Measurements from ENCODE around the gene SYNPR. TPM values are rescaled to one million over a fixed set of nuclear protein-coding genes. Genes with fewer than 3 reads are reported as not detected.

SYNPR gene
- total RNA-seq, 1 donor from 2014 or later, result not detected

DNA sequence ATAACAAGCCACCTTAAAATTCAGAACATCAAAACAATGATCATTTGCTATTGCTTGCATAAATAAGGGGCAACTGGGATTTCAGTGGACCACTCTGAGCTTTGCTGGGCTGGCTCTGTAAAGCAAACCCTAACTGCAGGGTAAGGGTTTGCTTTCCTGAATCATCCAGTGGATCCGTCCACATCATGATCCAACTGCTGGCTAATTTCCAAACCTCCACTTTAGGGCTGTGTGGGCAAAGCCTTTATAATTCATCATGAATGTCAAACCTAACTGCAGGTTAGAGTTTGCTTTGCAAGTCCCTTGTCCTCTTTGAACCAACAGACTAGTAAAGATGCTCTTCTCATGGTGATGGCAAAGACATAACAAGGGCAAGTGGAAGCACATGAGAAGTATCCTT lies 76.1 kb downstream of the SYNPR start:
- Mint-ChIP-seq H3K4me3 (ENCODE audit: unreplicated experiment) (no peak overlapping the region), H3K36me3 (ENCODE audit: unreplicated experiment) (no peaks in the 10 kb centered on the region), H3K27me3 (ENCODE audit: unreplicated experiment) (peaks cover 24% of the 10 kb centered on the region), H3K9me3 (ENCODE audit: unreplicated experiment) (no peaks in the 10 kb centered on the region), H3K4me1 (ENCODE audit: unreplicated experiment) (no peaks in the 10 kb centered on the region), H3K27ac (ENCODE audit: unreplicated experiment) (no peak overlapping the region)
- TF ChIP-seq, protein P1, sequence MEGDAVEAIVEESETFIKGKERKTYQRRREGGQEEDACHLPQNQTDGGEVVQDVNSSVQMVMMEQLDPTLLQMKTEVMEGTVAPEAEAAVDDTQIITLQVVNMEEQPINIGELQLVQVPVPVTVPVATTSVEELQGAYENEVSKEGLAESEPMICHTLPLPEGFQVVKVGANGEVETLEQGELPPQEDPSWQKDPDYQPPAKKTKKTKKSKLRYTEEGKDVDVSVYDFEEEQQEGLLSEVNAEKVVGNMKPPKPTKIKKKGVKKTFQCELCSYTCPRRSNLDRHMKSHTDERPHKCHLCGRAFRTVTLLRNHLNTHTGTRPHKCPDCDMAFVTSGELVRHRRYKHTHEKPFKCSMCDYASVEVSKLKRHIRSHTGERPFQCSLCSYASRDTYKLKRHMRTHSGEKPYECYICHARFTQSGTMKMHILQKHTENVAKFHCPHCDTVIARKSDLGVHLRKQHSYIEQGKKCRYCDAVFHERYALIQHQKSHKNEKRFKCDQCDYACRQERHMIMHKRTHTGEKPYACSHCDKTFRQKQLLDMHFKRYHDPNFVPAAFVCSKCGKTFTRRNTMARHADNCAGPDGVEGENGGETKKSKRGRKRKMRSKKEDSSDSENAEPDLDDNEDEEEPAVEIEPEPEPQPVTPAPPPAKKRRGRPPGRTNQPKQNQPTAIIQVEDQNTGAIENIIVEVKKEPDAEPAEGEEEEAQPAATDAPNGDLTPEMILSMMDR (IDR thresholded peaks at IDR 0.05), result no peak
- DNase-seq (ENCODE audit: extremely low spot score, unreplicated experiment), result no peak

DNA sequence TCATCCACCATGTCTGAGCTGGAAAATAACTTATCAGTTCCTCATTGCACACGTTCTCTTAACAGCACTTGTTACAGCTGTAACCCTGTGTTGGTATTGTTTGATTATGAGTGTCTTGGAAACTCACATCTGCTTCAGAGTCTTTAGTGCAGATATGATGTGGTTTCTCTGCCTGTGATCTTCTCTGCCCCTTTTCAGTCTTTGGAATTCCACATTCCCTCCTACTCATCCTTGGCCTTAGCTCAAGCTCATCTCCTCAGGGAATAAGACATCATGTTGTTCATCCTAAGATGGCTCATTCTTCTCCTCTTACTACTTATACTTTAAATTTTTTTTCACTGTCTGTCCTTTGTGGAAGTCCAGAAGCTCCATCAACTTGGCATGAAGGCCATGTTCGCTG lies 77.7 kb downstream of the SYNPR start:
- Mint-ChIP-seq H3K4me3 (ENCODE audit: unreplicated experiment) (no peak overlapping the region), H3K27me3 (ENCODE audit: unreplicated experiment) (peaks cover 22% of the 10 kb centered on the region), H3K4me1 (ENCODE audit: unreplicated experiment) (no peaks in the 10 kb centered on the region), H3K27ac (ENCODE audit: unreplicated experiment) (no peak overlapping the region), H3K9me3 (ENCODE audit: unreplicated experiment) (peaks cover 3% of the 10 kb centered on the region), H3K36me3 (ENCODE audit: unreplicated experiment) (no peaks in the 10 kb centered on the region)
- TF ChIP-seq, protein P1 (IDR thresholded peaks at IDR 0.05), result no peak
- no peak for DNase-seq (ENCODE audit: extremely low spot score, unreplicated experiment)

DNA sequence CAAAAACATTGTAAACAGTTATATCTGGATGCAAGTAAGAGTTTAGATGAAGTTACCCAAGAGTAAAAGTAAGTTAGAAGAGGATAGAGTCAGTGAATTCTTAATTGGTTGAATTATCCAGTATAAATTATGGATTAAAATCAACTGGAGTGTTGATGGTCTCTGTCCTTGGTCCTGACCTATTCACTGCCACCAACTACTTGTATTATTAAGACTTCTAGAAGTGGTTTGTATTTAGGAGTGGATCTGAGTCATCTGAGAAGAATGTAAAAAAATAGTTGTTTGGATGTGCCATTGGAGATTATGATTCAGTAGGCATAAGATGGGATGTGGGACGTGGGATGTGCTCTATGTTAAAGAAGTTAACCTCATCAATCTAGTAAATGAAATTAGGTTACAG lies 86.4 kb downstream of the SYNPR start:
- H3K27ac Mint-ChIP-seq (ENCODE audit: unreplicated experiment), result no peak overlapping the region
- H3K27me3 Mint-ChIP-seq (ENCODE audit: unreplicated experiment), result no peaks in the 10 kb centered on the region
- peaks cover 4% of the 10 kb centered on the region for H3K9me3 Mint-ChIP-seq (ENCODE audit: unreplicated experiment)
- TF ChIP-seq, protein P1 (IDR thresholded peaks at IDR 0.05), result no peak
- H3K4me1 Mint-ChIP-seq (ENCODE audit: unreplicated experiment), result no peaks in the 10 kb centered on the region
- H3K4me3 Mint-ChIP-seq (ENCODE audit: unreplicated experiment), result no peak overlapping the region
- H3K36me3 Mint-ChIP-seq (ENCODE audit: unreplicated experiment), result no peaks in the 10 kb centered on the region
- DNase-seq (ENCODE audit: extremely low spot score, unreplicated experiment), result no peak

DNA sequence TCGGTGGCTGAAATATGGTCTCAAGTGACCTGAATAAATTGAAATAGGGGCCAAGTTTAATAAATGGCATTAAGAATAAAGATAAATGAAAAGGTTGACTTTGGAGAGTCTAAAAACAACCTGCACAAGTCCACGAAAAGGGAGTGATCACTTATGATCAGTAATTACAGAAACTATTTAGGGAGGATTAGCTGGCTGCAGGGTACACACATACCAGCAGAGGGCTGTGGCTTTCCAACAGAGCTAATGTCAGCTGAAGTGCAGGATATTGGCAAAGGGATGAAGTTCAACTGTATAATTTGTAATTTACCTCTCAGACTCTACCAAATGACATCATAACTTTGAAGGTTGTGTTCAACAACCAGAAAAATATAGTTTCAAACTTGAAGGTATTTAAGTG lies 86.8 kb downstream of the SYNPR start:
- Mint-ChIP-seq H3K9me3 (ENCODE audit: unreplicated experiment) (peaks cover 4% of the 10 kb centered on the region), H3K36me3 (ENCODE audit: unreplicated experiment) (no peaks in the 10 kb centered on the region), H3K4me3 (ENCODE audit: unreplicated experiment) (no peak overlapping the region), H3K27me3 (ENCODE audit: unreplicated experiment) (no peaks in the 10 kb centered on the region), H3K4me1 (ENCODE audit: unreplicated experiment) (no peaks in the 10 kb centered on the region), H3K27ac (ENCODE audit: unreplicated experiment) (no peak overlapping the region)
- DNase-seq (ENCODE audit: extremely low spot score, unreplicated experiment), result no peak
- TF ChIP-seq, protein P1 (IDR thresholded peaks at IDR 0.05), result no peak

DNA sequence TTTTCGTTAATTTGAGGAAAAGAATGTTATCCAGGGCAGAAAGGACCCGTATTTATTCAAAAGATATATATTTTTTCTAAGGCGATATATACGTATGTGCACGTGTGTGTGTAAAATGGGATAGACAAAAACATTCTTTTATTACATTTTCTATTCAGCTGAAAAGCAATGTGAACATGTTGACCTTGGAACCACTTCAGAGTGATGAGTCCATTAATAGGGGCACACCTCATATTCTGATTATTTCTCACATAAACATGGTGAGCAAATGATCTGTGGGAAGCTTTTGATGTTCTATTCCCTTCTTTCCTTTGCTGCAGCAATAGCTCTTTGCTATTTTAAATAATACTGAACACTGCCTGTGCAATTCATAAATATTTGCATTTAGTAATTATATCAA lies 87.6 kb downstream of the SYNPR start:
- Mint-ChIP-seq H3K36me3 (ENCODE audit: unreplicated experiment) (no peaks in the 10 kb centered on the region), H3K27me3 (ENCODE audit: unreplicated experiment) (no peaks in the 10 kb centered on the region), H3K4me3 (ENCODE audit: unreplicated experiment) (no peak overlapping the region), H3K4me1 (ENCODE audit: unreplicated experiment) (no peaks in the 10 kb centered on the region), H3K9me3 (ENCODE audit: unreplicated experiment) (peaks cover 3% of the 10 kb centered on the region), H3K27ac (ENCODE audit: unreplicated experiment) (no peak overlapping the region)
- TF ChIP-seq, protein P1 (IDR thresholded peaks at IDR 0.05), result no peak
- no peak for DNase-seq (ENCODE audit: extremely low spot score, unreplicated experiment)

Data from osteocyte (in vitro differentiated cells).